IPS-18c (cell line): Measurements from ENCODE around the gene PCBP3.

Experiments
- H3K4me3 ChIP-seq: 2 replicates; pipeline ENCODE4 v1.7.0; 2013; ENCODE audit warnings: low read depth, mild to moderate bottlenecking, low read length, moderate library complexity; ENCODE audit not compliant: insufficient read depth
- H3K9me3 ChIP-seq: one replicate; pipeline ENCODE4 v1.6.1; 2013; ENCODE audit warnings: mild to moderate bottlenecking, low read length, moderate library complexity; ENCODE audit not compliant: control insufficient read depth, insufficient read depth

PCBP3 gene

GRCh38 chr21:45817345-45817744, 173.8 kb downstream of the PCBP3 start:
- H3K4me3 ChIP-seq = no peak overlapping the region
- no peaks in the 10 kb centered on the region for H3K9me3 ChIP-seq

GRCh38 chr21:45818276-45818903, 174.9 kb downstream of the PCBP3 start:
- Histone ChIP-seq H3K4me3 (no peak overlapping the region), H3K9me3 (no peaks in the 10 kb centered on the region)

GRCh38 chr21:45818904-45819285, 175.4 kb downstream of the PCBP3 start:
- Histone ChIP-seq H3K4me3 (no peak overlapping the region), H3K9me3 (no peaks in the 10 kb centered on the region)

- Histone ChIP-seq H3K4me3 (no peak overlapping the region), H3K9me3 (no peaks in the 10 kb centered on the region)
Measured at GRCh38 chr21:45819478-45820170, 176.1 kb downstream of the PCBP3 start.

GRCh38 chr21:45820171-45821091, 176.9 kb downstream of the PCBP3 start:
- no peak overlapping the region for H3K4me3 ChIP-seq

GRCh38 chr21:45821315-45821962, 177.9 kb downstream of the PCBP3 start:
- H3K9me3 ChIP-seq = no peaks in the 10 kb centered on the region
- no peak overlapping the region for H3K4me3 ChIP-seq

More at GRCh38 chr21:45820171-45821091, 176.9 kb downstream of the PCBP3 start:
- H3K9me3 ChIP-seq = no peaks in the 10 kb centered on the region

GRCh38 chr21:45821998-45822397, 178.5 kb downstream of the PCBP3 start:
- Histone ChIP-seq H3K4me3 (no peak overlapping the region), H3K9me3 (no peaks in the 10 kb centered on the region)

- Histone ChIP-seq H3K9me3 (no peaks in the 10 kb centered on the region), H3K4me3 (no peak overlapping the region)
Measured at GRCh38 chr21:45822429-45823099, 179.0 kb downstream of the PCBP3 start.

- H3K9me3 ChIP-seq = no peaks in the 10 kb centered on the region
- no peak overlapping the region for H3K4me3 ChIP-seq
Measured at GRCh38 chr21:45823100-45823681, 179.7 kb downstream of the PCBP3 start.

- H3K4me3 ChIP-seq = no peak overlapping the region
- no peaks in the 10 kb centered on the region for H3K9me3 ChIP-seq
Measured at GRCh38 chr21:45824546-45825215, 181.2 kb downstream of the PCBP3 start.

GRCh38 chr21:45825219-45825618, 181.7 kb downstream of the PCBP3 start:
- H3K4me3 ChIP-seq = no peak overlapping the region
- H3K9me3 ChIP-seq = no peaks in the 10 kb centered on the region

- H3K4me3 ChIP-seq = no peak overlapping the region
- H3K9me3 ChIP-seq = no peaks in the 10 kb centered on the region
Measured at GRCh38 chr21:45826676-45827301, 183.3 kb downstream of the PCBP3 start.

GRCh38 chr21:45827302-45827692, 183.8 kb downstream of the PCBP3 start:
- no peaks in the 10 kb centered on the region for H3K9me3 ChIP-seq
- H3K4me3 ChIP-seq = no peak overlapping the region

GRCh38 chr21:45827881-45828579, 184.5 kb downstream of the PCBP3 start:
- no peak overlapping the region for H3K4me3 ChIP-seq
- H3K9me3 ChIP-seq = no peaks in the 10 kb centered on the region
